ENCODE measurements around the gene ERBIN. TPM values are rescaled to one million over a fixed set of nuclear protein-coding genes. Genes with fewer than 3 reads are reported as not detected.

ERBIN gene
- total and polyA plus RNA-seq, 2 donors (not counting 1 experiment from before 2014, with no cell fraction given), result 69.1 to 127 TPM

- Histone ChIP-seq H3K4me1 (ENCODE audit: control insufficient read depth, extremely low read depth, insufficient read depth, low read length) (no peaks in the 10 kb centered on the region), H3K27me3 (ENCODE audit: control insufficient read depth, insufficient read depth, low read length) (no peaks in the 10 kb centered on the region), H3K9ac (ENCODE audit: insufficient read depth, low read length) (no peak overlapping the region), H3K36me3 (ENCODE audit: control insufficient read depth, insufficient read depth, low read length) (no peaks in the 10 kb centered on the region), H3K27ac (ENCODE audit: insufficient read depth, low read length) (no peak overlapping the region), H2AFZ (ENCODE audit: low read length) (no peak overlapping the region), H4K20me1 (ENCODE audit: control insufficient read depth, extremely low read depth, insufficient read depth, low read length) (no peaks in the 10 kb centered on the region), H3K4me3 (replicated peaks in 1 of 4; ENCODE audit: control extremely low read depth in 1 of 4, insufficient read depth in 1 of 4, low read depth in 3 of 4, low read length in 4 of 4) (no peak overlapping the region), H3K79me2 (ENCODE audit: control insufficient read depth, insufficient read depth, low read length) (peaks cover 77% of the 10 kb centered on the region), H3K4me2 (ENCODE audit: extremely low read depth, insufficient read depth, low read length) (no peak overlapping the region), H3K9me3 (ENCODE audit: control insufficient read depth, insufficient read depth, low read depth, low read length) (no peaks in the 10 kb centered on the region)
- TF ChIP-seq EZH2 (IDR thresholded peaks at IDR 0.05; ENCODE audit: low read length, missing control alignments) (no peak), CTCF (conservative IDR thresholded peaks at IDR 0.05 in 1 of 2, IDR thresholded peaks at IDR 0.05 in 1 of 2; ENCODE audit: low read depth in 1 of 2, low read length in 2 of 2) (no peak)
- no peak for DNase-seq (ENCODE audit: low read depth in 2 of 2)
These were observed 51.9 kb downstream of the ERBIN start for GRCh38 chr5:65978251-65978650.

- Histone ChIP-seq H3K9me3 (ENCODE audit: control insufficient read depth, insufficient read depth, low read depth, low read length) (no peaks in the 10 kb centered on the region), H3K4me1 (ENCODE audit: control insufficient read depth, extremely low read depth, insufficient read depth, low read length) (peaks cover 5% of the 10 kb centered on the region), H3K4me3 (replicated peaks in 1 of 4; ENCODE audit: control extremely low read depth in 1 of 4, insufficient read depth in 1 of 4, low read depth in 3 of 4, low read length in 4 of 4) (no peak overlapping the region), H2AFZ (ENCODE audit: low read length) (no peak overlapping the region), H4K20me1 (ENCODE audit: control insufficient read depth, extremely low read depth, insufficient read depth, low read length) (no peaks in the 10 kb centered on the region), H3K9ac (ENCODE audit: insufficient read depth, low read length) (no peak overlapping the region), H3K36me3 (ENCODE audit: control insufficient read depth, insufficient read depth, low read length) (peaks cover 3% of the 10 kb centered on the region), H3K27ac (ENCODE audit: insufficient read depth, low read length) (no peak overlapping the region), H3K79me2 (ENCODE audit: control insufficient read depth, insufficient read depth, low read length) (peaks cover 73% of the 10 kb centered on the region), H3K27me3 (ENCODE audit: control insufficient read depth, insufficient read depth, low read length) (no peaks in the 10 kb centered on the region), H3K4me2 (ENCODE audit: extremely low read depth, insufficient read depth, low read length) (no peak overlapping the region)
- TF ChIP-seq CTCF (conservative IDR thresholded peaks at IDR 0.05 in 1 of 2, IDR thresholded peaks at IDR 0.05 in 1 of 2; ENCODE audit: low read depth in 1 of 2, low read length in 2 of 2) (no peak), EZH2 (IDR thresholded peaks at IDR 0.05; ENCODE audit: low read length, missing control alignments) (no peak)
- DNase-seq (ENCODE audit: low read depth in 2 of 2), result no peak
These were observed 55.2 kb downstream of the ERBIN start for GRCh38 chr5:65981548-65981947.

- TF ChIP-seq CTCF (conservative IDR thresholded peaks at IDR 0.05 in 1 of 2, IDR thresholded peaks at IDR 0.05 in 1 of 2; ENCODE audit: low read depth in 1 of 2, low read length in 2 of 2), result no peak
- TF ChIP-seq EZH2 (IDR thresholded peaks at IDR 0.05; ENCODE audit: low read length, missing control alignments), result no peak
- no peak overlapping the region for H2AFZ ChIP-seq (ENCODE audit: low read length)
- peaks cover 5% of the 10 kb centered on the region for H3K4me1 ChIP-seq (ENCODE audit: control insufficient read depth, extremely low read depth, insufficient read depth, low read length)
- H3K79me2 ChIP-seq (ENCODE audit: control insufficient read depth, insufficient read depth, low read length), result peaks cover 77% of the 10 kb centered on the region
- H3K4me2 ChIP-seq (ENCODE audit: extremely low read depth, insufficient read depth, low read length), result no peak overlapping the region
- H3K36me3 ChIP-seq (ENCODE audit: control insufficient read depth, insufficient read depth, low read length), result peaks cover 3% of the 10 kb centered on the region
- H3K27me3 ChIP-seq (ENCODE audit: control insufficient read depth, insufficient read depth, low read length), result no peaks in the 10 kb centered on the region
- H4K20me1 ChIP-seq (ENCODE audit: control insufficient read depth, extremely low read depth, insufficient read depth, low read length), result no peaks in the 10 kb centered on the region
- no peaks in the 10 kb centered on the region for H3K9me3 ChIP-seq (ENCODE audit: control insufficient read depth, insufficient read depth, low read depth, low read length)
- no peak overlapping the region for H3K4me3 ChIP-seq (replicated peaks in 1 of 4; ENCODE audit: control extremely low read depth in 1 of 4, insufficient read depth in 1 of 4, low read depth in 3 of 4, low read length in 4 of 4)
- DNase-seq (ENCODE audit: low read depth in 2 of 2), result no peak
- H3K27ac ChIP-seq (ENCODE audit: insufficient read depth, low read length), result no peak overlapping the region
- no peak overlapping the region for H3K9ac ChIP-seq (ENCODE audit: insufficient read depth, low read length)
These were observed 55.7 kb downstream of the ERBIN start for GRCh38 chr5:65981969-65982619.

Measured in fibroblast of lung (primary cell).